Left lung (tissue), 10 donors: ENCODE measurements around the gene CEP192. TPM values are rescaled to one million over a fixed set of nuclear protein-coding genes. Genes with fewer than 3 reads are reported as not detected.

Source experiments
- ATAC-seq: fragments of 200-7000 bp; cut with Tn5 transposase; one replicate; pipeline ENCODE4 v1.9.1; 2020; ENCODE audit warnings: moderate library complexity
- DNase-seq, 4 donors: peaks; one replicate each; pipeline ENCODE4 v3.0.0-alpha.2; 2013 to 2020
- H3K27ac ChIP-seq, 2 donors: fragments of 200-600 bp; sonication (generic) in 1 of 2; one replicate each; pipeline versions ENCODE4 v1.5.0 to v1.8.0; 2020 to 2021
- H3K27me3 ChIP-seq, 2 donors: fragments of 200-600 bp; sonication (generic) in 1 of 2; one replicate each; pipeline versions ENCODE4 v1.5.0 to v1.8.0; 2020 to 2021
- H3K36me3 ChIP-seq, 2 donors: fragments of 200-600 bp; sonication (generic) in 1 of 2; one replicate each; pipeline versions ENCODE4 v1.5.0 to v1.8.0; 2020 to 2021
- H3K4me1 ChIP-seq, 2 donors: fragments of 200-600 bp; one replicate each; pipeline ENCODE4 v1.8.0; 2021
- H3K4me3 ChIP-seq, 2 donors: fragments of 200-600 bp; sonication (generic) in 1 of 2; one replicate each; pipeline versions ENCODE4 v1.5.0 to v1.8.0; 2020 to 2021; ENCODE audit warnings: mild to moderate bottlenecking in 1 of 2
- H3K9me3 ChIP-seq, 2 donors: fragments of 200-600 bp; sonication (generic) in 1 of 2; one replicate each; pipeline versions ENCODE4 v1.5.0 to v1.8.0; 2020 to 2021
- CTCF ChIP-seq, 2 donors: fragments of 200-600 bp; sonication (generic) in 1 of 2; IDR thresholded peaks; one replicate each; pipeline versions ENCODE4 v1.5.0 to v1.8.0; 2021; ENCODE audit warnings: antibody characterized with exemption in 2 of 2
- intact Hi-C, 2 donors: fragments of 100-400 bp; cut with DNase I; formaldehyde crosslinking; loops; one replicate each; pipeline versions ENCODE4 v1.11.2 to v1.14.2; 2022
- polyA plus RNA-seq, 6 donors: library from polyadenylated mRNA; unstranded; fragments of 120-200 nt; gene quantifications; one replicate each; pipeline ENCODE4 v1.2.1, GENCODE V29; 2013; ENCODE audit not compliant: insufficient read length in 6 of 6
- total RNA-seq, 2 donors: library from RNA; stranded (reverse); fragmentation: NEBNext Ultra II Directional; extraction: Animal tissue kit (Norgen Biotek cat#: 25700); gene quantifications; one replicate each; pipeline ENCODE4 v1.2.1, GENCODE V29; 2021
- donor health status: DM: no; HTN: yes; CAD: no.
- donor health status: DM: no; HTN: no; CAD: no.

CEP192 gene
- total and polyA plus RNA-seq, 8 donors = 22.0 to 57.5 (median 45.7) TPM

- peak overlapping the region; percentile 42 to 80 for H3K27ac ChIP-seq
- H3K36me3 ChIP-seq = no peaks in the 10 kb centered on the region
- peaks cover 0 to 25% of the 10 kb centered on the region in 2 donors for H3K4me1 ChIP-seq
- peaks cover 0 to 1% of the 10 kb centered on the region in 2 donors for H3K9me3 ChIP-seq
- TF ChIP-seq CTCF (IDR thresholded peaks at IDR 0.05) = no peak
- peaks cover 0 to 31% of the 10 kb centered on the region in 2 donors for H3K27me3 ChIP-seq
- peak overlapping the region; percentile 59 to 65 for H3K4me3 ChIP-seq
- intact Hi-C loops = no loop called here
- ATAC-seq = peak; percentile 48
- DNase-seq = peak; percentile 29 to 86 (median 38)
Measured at GRCh38 chr18:13136056-13136903, 145.1 kb downstream of the CEP192 start.

GRCh38 chr18:13136904-13137669, 145.9 kb downstream of the CEP192 start:
- Histone ChIP-seq H3K27ac (peak overlapping the region; percentile 73 to 80), H3K4me1 (peaks cover 0 to 25% of the 10 kb centered on the region in 2 donors), H3K27me3 (peaks cover 0 to 31% of the 10 kb centered on the region in 2 donors), H3K4me3 (peak overlapping the region; percentile 59 to 65), H3K36me3 (no peaks in the 10 kb centered on the region), H3K9me3 (peaks cover 0 to 1% of the 10 kb centered on the region in 2 donors)
- peak; percentile 35 to 86 (median 43) for DNase-seq
- intact Hi-C loops = no loop called here
- peak; percentile 63 for ATAC-seq
- no peak for TF ChIP-seq CTCF (IDR thresholded peaks at IDR 0.05)

GRCh38 chr18:13137670-13138419, 146.7 kb downstream of the CEP192 start:
- peaks cover 0 to 25% of the 10 kb centered on the region in 2 donors for H3K4me1 ChIP-seq
- peaks cover 0 to 1% of the 10 kb centered on the region in 2 donors for H3K9me3 ChIP-seq
- TF ChIP-seq CTCF (IDR thresholded peaks at IDR 0.05) = no peak
- DNase-seq (peak in 2 of 4 donors; percentile 25 to 83), ATAC-seq (peak; percentile 88)
- H3K36me3 ChIP-seq = no peaks in the 10 kb centered on the region
- intact Hi-C loops = no loop called here
- H3K27ac ChIP-seq = peak overlapping the region; percentile 73 to 80
- peaks cover 0 to 31% of the 10 kb centered on the region in 2 donors for H3K27me3 ChIP-seq
- peak overlapping the region; percentile 59 to 65 for H3K4me3 ChIP-seq

- H3K9me3 ChIP-seq = peaks cover 0 to 9% of the 10 kb centered on the region in 2 donors
- H3K36me3 ChIP-seq = no peaks in the 10 kb centered on the region
- DNase-seq (no peak), ATAC-seq (no peak)
- intact Hi-C loops = no loop called here
- peaks cover 0 to 25% of the 10 kb centered on the region in 2 donors for H3K4me1 ChIP-seq
- H3K27me3 ChIP-seq = peaks cover 0 to 31% of the 10 kb centered on the region in 2 donors
- peak overlapping the region in 1 of 2 donors; percentile 59 for H3K4me3 ChIP-seq
- no peak for TF ChIP-seq CTCF (IDR thresholded peaks at IDR 0.05)
- peak overlapping the region in 1 of 2 donors; percentile 80 for H3K27ac ChIP-seq
Measured at GRCh38 chr18:13138420-13139139, 147.4 kb downstream of the CEP192 start.
